NCI-H460 (cell line): ENCODE measurements around the gene TBC1D24. TPM values are rescaled to one million over a fixed set of nuclear protein-coding genes. Genes with fewer than 3 reads are reported as not detected.

Experiments
- DNase-seq: peaks from one replicate; pipeline ENCODE4 v3.0.0-alpha.2; 2016; ENCODE audit warnings: low read depth; ENCODE audit errors: extremely low read depth
- total RNA-seq: library from RNA; depleted of rRNA; stranded (reverse); fragments of >200 nt; shearing (Covaris generic); gene quantifications from 2 replicates; pipeline ENCODE4 v1.2.3, GENCODE V29; 2014

TBC1D24 gene
- total RNA-seq, 1 experiment from 2014 or later = 9.4 TPM

DNA sequence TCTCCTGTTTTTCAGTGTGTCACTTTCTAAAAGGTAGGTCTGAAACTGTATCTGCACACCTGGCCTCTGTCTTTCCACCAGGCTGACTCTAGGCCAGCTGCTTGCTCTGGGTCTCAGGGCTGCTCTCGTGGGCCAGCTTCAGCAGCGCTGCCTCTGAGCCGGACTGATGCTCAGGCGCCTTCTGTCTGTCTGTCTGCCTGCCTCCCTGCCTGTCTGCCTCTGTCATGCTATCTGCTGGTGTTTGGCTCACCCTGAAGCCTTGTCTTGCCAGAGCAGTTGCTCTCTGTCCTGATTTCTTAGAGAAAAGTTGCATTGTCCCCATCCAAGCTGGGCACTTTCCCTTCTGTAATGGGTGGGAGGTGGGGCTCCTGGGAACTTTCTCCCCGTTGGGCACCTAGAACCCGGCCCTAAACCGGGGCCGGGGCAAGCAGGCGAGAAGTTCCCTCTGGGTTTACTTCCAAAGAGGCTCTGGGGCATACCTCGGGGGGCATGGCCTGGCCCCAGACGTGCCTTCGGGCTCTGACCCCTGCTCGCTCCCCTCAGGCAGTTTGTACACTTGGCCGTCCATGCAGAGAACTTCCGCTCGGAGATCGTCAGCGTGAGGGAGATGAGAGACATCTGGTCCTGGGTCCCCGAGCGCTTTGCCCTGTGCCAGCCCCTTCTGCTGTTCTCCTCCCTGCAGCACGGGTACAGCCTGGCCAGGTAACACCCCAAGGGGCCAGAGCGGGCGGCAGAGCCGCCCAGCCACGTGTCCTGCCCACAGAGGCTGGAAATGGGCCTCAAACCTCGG, 23.0 kb downstream of the TBC1D24 start:
- no peak for DNase-seq

DNA sequence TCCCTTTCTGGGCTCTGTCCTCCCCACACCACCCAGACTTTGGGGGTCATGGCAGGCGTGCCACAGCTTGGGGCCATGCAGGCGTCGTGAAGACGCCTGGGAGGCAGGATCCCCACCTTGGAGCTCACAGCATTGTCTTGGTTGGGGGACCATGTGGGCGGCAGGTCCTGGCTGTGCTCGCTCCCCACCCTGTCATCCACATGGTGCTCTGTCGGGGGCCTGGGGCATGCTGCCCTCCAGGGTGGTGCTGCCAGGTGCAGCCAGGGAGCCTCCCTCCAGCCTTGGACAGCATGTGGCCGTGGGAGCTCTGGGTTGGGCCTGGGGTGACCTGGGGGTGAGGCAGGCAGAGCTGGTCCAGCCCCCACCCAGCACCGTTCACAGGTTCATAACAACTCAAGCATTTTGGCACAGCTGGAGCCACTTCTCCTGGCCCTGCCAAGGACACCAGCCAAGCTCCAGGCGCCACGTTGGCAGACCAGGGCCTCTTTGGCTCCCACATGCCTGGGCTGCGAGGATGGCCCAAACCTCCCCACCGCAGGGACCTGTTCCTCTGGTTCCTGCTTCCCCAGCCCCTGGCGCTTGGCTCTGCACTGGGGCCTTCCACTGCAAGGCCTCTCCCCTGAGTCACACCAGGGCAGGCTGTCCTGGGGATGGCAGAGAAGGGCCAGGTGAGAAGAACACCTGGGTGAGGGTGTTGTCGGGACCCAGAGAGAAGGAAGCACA, 23.8 kb downstream of the TBC1D24 start:
- no peak for DNase-seq

DNA sequence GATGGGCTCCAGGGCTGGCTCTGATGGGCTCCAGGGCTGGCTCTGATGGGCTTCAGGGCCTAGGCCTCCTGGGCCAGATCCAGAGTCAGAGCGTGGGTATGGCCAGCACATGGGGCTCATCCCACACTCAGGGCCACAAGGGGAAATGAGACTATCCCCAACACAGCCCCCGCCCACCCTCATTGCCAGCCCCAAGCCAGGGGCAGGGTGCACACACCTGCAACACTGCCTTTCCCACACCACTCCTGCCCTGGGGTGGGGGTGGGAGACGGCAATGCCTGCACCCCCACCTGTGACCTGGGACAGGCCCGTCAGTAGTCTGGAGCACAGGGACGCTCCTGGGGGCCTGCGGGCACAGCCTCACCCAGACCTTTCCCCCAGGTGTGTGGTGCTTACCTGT, 24.5 kb downstream of the TBC1D24 start:
- DNase-seq = no peak

DNA sequence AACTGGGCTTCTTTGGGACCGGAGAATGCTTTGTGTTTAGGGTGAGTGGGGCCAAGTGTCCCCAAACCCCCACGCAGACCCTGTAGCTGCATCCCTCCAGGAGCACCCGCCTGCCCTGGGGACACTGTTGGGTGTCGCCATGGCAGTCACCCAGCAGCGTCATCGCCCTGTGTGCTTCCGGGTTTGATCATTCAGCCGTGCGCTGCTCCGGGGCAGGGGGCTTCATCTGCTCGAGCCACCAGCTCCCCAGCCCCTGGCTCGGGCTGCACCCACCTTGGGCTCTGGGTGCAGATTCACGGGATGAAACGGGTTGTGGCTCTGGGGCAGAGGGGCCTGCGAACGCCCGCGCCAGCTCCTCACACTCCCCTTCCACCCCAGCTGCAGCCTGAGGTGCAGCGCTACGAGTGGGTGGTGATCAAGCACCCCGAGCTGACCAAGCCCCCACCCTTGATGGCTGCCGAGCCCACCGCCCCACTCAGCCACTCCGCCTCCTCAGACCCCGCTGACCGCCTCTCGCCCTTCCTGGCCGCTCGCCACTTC, 25.0 kb downstream of the TBC1D24 start:
- DNase-seq = no peak

DNA sequence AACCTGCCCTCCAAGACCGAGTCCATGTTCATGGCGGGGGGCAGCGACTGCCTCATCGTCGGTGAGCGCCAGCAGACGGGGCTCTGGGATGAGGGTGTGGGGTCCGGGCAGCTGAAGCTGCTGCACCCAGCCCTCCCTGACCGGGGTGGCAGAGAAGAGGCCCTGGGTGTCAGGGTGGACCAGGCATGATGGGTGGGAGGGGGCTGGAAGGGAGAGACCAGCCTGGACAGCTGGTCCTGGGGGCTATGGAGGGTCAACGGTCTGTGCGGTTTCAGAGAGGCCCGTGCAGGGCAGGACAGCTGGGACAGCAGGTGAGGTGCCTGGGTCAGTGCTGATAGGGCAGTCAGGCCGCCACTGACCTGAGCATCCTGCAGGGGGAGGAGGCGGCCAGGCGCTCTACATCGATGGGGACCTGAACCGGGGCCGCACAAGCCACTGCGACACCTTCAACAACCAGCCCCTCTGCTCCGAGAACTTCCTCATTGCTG, 25.5 kb downstream of the TBC1D24 start:
- DNase-seq = no peak

DNA sequence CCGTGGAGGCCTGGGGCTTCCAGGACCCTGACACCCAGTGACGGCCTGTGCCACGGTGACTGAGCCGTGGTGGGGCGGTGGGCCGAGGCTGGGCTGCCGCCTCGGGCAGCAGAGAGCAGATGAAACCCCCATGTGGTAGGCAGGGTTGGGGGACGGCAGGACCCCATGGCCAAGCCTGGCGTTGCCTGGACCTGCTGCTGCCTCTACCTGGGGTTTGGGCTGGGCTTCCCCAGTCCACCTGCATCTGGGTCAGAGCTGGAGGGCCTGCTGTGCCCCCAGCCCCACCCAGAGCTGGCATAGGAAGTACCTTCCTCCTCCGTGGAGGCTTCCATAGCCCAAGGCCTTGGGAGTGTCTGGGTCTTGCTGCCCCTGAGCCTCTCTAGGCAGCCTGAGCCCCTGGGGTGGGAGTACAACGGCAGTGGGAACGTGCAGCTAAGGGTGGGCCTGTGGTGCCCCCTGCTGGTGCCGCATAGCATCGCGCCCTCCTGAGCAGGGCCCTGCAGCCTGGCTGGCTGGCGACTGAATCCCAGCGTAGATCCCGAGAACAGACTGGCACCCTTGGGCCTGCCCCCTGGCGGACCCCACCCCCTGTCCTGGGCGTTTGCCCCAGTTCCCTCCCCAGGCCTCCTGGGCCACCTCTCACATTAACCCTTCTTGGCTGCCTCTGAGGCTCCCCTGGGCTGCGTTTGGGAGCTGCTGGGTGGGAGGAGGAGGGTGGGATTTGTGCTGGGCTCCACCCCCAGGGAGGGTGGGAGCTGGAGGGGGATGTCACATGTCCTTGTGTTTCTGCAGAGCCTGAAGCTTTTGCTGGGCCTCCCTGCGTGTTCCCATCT, 26.2 kb downstream of the TBC1D24 start:
- DNase-seq = peak; percentile 68

DNA sequence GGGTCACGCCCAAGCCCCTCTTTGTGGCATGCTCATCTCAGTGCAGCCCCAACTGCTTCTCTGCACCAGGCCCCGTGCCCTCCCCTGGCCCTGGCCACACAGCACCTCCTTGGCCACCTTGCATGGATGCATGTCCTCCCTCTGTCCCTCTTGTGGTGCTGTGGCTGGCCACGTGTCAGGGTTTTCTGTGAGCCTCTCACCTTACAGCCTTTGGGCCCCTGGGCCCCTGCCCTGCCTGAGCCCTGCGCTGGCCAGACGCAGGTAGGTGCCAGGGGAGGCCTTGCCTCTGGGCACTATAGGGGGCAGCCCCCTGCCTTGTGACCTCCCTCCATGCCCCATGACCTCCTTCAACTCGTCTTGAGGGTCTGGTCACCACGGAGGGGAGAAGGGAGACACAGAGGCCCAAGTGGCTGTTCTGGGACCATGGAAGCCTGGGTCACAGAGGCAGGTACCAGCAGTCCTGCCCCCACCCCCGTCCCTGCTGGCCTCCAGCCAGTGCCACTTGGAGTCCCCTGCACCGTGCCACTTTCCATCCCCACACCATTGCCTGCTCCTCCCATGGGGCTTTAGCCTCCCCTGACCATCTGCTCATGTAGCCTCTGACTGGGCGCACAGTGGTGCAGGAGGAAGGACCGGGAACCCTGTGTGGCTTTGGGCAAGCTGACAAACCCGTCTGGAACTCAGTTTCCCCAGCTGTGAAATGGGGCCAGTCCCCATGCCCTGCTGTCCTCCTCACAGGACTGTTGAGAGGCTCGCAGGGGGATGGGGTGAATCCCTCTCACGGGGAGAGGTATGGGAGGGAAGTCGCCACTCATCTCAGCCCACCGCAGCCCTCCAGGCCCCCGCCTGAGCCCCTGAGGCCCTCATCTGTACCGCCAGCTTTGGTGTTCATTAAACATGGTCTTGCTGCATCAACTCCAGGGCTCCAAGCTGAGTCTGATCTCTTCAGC, 27.3 kb downstream of the TBC1D24 start:
- no peak for DNase-seq

DNA sequence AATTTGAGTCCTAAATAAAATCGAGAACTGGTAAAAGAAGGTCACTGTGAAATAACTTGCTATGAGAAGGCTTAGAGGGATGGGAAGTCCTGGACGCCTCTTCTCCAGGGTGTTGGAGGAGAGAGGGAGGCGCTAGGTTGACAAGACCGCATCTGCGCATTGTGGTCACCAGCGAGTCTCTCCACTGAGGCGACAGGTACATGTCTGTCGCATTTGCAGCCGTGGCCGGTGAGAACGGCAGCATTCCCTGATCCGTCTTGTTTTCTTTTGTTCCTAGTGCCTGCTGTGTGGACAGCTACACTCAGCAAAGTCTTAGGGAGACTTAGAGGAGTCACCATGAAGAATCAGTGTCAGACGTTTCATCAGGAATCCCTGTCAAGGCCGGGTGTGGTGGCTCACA, 30.8 kb downstream of the TBC1D24 start:
- no peak for DNase-seq

DNA sequence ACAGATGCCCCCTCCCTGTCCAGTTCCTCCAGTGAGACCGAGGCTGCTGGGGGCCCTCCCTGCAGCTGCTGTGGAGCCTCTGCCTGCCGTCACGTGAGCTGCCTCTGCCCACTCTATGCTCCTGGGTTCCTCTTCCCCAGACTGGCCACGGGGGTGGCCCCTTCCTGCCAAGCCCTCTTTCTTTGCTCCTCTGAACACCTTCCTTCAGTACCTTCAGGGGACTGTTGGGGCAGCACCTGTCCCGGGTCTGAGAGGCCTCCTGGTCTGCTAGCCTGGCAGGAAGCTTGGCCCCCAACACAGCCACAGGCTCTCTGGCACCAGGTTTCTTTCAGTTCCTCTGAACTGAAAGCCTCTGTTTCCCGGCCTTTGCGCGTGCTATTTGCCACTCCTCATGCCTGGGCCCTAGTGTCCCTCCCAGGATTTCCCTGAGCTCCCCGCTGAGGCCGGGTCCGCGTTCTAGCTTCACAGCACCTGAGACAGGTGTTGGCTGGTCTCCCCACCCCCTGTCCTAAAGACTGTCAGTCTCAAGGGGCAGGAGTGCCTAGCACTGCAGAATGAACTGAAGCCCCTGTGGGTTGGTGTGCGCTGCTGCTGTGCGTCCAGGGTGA, 32.2 kb downstream of the TBC1D24 start:
- DNase-seq = no peak

DNA sequence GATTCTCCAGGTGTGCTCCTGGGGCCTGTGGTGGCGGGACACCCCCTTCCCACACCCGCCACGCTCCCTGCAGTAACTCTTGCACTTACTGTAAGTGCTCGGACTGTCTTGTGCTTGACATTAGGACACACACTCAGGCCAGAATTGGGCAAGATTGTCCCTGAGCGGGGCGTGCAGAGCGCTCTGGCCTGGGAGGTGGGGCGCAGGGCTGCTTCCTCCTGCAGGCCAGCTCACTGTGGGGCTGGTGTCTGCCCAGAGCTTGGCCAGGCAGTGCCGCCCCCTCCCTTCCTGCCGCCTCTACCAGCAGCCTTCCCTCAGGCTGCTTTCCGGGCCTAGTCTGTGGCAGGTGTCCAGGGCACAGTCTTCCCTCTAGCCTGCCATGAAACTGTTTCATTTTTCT, 32.7 kb downstream of the TBC1D24 start:
- no peak for DNase-seq

DNA sequence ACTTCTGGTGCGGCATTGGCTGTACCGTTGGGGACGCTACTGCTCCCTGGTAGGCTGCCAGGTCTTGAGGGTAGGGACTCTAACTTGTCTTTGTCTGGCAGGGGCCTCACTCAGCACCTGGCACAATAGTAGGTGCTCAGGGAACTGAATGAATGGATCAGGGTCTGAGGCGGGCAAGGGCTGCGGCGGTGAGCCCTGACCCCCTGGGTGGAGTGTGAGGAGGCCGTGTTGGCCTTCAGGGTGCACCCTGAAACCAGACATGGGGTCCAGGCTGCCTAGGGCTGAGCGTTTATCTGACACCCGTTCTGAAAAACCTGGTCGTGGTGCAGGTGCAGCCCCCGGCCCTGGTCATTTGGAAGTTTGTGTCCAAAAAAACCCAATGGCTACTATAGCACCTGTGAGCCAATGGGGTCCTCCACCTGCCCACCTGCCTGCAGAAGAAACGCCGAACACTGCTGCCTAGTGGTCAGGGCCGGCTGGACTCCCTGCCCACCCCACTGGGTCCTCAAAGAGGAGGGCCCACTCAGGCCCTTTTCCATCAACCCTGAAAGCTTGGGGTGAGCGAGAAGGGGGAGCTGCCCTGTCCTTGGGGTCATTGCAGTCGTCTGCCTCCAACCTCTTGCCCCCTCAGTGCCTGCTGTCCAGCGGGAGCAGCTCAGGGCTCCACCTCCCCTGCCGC, 33.9 kb downstream of the TBC1D24 start:
- no peak for DNase-seq

DNA sequence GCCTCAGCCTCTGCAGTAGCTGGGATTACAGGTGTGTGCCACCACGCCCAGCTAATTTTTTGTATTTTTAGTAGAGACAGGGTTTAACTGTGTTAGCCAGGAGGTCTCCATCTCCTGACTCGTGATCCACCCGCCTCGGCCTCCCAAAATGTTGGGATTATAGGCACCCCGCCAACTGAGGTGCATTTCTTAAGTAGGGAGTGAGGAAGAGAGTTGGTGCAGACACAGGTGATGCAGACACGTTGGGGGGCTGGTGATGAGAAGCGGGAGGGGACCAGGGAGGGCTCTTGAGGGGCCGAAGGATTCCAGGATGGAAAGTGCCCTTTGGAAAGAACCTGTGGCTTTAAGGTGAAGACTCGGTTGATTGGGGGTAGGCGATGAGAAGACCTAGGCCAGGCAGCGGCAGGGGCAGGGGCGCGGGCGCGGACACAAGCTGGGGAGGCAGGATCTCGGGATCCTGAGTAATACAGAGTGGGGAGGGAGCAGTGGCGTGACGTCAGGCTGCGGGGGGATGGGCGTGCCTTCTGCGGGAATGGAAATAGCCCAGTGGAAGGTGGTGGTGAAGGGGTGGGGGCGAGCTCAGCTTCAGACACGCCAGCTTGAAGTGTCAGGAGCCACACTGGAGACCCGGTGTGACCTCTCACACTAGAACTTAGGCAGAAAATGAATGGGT, 36.3 kb downstream of the TBC1D24 start:
- no peak for DNase-seq

DNA sequence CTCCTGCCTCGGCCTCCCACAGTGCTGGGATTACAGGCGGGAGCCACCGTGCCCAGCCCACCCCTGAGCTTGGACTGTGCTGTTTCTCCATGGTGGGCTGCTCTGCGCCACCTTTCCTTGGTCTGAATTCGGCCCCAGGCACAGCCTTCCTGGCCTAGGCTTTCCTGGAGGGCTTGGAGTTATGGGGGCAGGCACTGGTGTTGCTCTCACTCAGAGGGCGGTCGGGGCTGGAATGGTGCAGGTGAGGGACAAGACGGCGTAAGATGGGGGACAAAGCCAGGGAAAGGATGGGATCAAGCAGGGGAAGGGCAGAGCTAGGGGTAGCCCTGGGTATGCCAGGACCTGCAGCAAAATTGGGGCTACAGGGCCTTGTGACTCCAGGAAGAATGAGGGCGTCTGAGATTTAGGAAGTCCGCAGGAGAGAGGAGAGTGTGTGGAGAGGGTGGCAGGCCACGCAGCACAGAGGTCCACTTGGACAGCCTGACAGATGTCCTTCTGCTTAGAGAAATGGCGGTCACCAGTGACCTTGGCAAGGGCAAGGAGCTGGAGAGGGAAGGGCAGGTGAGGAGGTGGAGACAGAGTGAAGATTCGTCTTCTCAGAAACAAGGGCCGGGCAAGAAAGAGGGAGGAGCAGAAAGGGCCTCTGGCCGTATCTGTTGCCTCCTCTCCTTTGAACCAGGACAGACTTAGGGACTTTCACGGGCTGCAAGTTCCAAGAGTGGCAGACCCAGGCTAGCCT, 37.2 kb downstream of the TBC1D24 start:
- DNase-seq = no peak

DNA sequence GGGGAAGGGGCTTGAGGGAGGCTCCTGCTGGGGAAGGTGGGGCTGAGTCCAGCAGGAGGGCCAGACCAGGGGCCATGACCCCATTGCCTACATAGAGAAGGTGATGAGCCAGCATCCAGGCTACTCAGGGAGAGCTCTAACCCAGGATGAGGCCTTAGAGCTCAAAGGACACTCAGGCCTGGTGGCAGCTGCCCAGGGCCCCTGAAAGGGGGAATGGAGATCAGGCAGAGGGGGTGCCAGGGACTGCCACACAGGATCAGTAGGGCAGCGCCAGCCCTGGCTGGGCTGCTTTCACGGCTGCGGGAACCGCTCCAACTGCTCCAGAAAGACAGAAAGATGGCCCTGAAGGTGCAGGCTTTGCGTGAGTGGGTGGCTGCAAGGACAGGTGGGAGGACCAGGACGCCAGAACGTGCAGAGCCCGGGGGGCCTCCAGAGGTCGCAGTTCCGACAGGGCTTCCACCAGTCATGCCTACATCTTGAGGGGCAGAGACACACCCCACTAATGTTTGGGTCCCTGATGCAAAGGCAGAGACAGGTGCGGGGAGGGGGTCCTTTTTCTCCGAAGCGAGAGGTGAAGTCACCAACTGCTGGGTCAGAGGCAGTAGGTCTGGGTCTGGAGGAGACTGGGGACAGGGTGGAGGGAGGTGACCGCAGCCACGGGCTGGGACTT, 37.9 kb downstream of the TBC1D24 start:
- no peak for DNase-seq

DNA sequence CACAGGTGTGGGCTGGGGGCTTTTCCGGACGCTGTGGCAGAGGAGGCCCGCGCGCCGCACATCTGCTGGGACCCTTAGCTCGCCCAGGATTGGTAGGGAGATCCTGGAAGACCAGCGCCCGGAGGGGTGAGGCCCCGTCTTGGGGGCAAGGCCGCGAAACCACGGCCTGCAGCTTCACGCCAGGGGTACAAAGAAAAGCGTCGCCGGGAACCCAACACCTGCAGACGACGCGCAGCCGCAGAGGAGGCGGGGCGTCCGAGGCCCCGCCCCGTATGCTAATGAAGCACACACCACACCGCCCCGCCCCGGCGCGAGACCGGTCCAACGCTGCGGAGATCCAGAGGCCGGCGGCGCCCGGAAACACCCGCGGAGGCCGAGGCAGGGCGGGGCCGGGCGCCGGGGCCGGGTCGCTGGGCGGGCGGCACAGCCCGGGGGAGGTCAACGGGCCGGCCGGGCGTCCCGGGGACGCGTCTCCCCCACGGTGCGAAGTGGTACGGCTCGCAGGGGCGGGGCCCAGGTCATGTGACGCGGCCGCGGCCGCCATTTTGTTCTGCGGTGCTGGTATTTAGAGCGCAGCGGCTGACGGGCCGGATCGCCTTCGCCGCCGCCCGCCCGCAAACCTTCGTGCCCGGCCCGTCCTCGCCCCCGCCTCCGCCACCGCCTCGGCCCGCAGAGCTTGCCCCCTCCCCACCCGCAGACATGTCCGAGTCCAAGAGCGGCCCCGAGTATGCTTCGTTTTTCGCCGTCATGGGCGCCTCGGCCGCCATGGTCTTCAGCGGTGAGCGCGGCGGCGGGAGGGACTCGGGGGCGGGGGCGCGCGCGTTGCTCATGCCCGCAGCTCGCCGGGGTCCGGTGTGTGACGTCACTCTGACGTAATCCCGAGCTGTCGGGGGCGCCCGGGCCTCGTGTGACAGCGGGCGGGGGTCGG, 38.7 kb downstream of the TBC1D24 start, which contains the start of gene ATP6V0C:
Gene ATP6V0C, plus strand, starts transcription at position 548 of the 928 bp plus-strand sequence. Its CDS starts 152 bp downstream, at position 700.
- DNase-seq = peak; percentile 86
